GM18498 (cell line): Measurements from ENCODE around the gene WDR5B.

Source experiments
- ATAC-seq: cut with Tn5 transposase; IDR thresholded peaks from one replicate; pipeline ENCODE4 v1.9.1; 2021; ENCODE audit warnings: mild to moderate bottlenecking, moderate library complexity; ENCODE audit not compliant: unreplicated experiment

The WDR5B gene

DNA sequence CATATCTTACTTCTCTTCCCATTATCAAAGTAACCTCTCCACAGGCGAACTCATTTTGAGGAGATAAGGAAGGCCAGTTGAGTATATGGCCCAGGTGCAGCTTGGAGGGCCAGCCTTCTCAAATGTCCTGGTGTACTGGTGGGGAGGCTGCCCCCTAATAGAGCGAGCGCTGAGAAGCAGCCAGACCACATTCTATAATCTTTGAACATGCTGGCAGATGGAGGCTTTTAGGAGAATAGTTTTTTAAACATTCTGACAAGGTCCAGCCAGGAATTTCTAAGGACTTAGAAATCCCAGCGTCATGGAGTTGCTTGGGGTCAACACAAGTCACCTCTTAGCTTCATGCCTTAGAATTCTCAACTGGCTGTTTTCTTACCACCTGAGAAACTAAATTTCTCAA, 5.8 kb downstream of the WDR5B start:
- no peak for ATAC-seq

DNA sequence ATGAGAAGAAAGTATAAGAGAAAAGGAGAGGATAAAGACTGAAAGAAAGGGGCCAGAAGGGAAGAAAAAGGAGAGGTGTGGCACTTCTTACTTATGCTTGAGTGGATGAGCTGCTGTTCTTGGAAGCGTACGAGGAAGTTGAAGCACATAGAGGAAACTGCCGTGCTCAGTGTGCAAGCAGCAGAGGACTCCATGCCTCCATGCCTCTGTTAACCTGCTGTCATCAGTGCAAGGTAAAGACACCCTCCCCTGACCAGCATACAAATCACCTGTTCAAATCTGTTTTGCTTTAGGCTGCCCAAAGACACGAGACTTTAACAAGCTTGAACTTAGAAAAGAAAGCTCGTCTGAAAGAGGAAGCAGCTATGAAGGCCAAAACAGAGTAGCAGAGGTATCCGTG, 6.4 kb downstream of the WDR5B start:
- ATAC-seq, result no peak

DNA sequence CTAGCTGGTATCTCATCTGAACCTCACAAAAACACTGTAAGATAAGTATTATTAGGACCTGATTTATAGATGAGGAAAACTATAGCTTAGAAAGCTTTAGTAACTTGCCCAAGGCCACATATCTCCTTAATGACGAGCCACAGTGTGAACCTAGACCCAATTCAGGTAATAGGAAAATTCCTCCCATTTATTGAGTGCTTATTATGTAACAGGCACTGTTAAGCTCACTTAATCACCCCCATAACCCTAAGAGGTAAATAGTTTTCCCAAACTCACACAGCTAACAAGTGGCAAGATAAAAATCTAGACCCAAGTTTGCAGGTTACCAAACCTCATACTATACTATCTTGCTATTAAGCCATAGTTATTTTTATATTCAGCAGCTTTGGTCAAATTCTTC, 7.9 kb downstream of the WDR5B start:
- ATAC-seq, result no peak

DNA sequence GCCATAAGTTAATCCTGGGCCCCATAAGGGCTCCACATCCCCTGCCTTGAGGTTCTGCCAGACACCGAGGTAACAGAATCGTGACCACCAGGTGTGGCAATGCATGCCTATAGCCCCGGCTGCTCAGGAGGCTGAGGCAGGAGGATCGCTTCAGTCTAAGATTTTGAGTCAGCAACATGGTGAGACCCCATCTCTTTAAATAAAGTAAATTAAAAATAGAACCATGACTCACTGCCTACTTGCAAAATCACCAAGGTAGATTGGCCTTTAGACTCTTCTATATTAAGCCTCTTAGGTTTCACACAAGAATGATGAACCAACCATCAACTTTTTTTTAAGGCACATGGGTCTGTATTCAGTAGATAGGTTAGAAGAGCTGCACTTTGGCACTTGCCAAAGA, 9.7 kb downstream of the WDR5B start:
- ATAC-seq, result no peak

DNA sequence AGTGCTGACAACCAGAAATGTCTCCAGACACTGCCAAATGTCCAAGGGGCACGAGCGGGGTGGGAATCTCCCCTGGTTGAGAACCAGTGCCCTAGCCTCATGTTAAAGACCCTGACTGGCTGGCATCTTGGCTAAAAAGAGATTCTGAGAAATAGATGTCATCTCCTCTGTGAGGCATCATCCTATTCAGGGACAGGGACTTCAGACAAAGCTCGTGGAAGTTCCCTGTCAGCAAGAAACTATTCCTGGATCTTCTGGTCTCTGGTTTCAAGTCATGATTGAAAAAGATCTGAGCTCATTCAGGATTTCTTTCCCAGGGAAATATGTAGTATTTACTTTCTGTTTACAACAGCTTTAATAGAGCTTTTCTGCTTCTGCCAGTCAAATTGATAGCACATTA, 10.8 kb downstream of the WDR5B start:
- no peak for ATAC-seq

DNA sequence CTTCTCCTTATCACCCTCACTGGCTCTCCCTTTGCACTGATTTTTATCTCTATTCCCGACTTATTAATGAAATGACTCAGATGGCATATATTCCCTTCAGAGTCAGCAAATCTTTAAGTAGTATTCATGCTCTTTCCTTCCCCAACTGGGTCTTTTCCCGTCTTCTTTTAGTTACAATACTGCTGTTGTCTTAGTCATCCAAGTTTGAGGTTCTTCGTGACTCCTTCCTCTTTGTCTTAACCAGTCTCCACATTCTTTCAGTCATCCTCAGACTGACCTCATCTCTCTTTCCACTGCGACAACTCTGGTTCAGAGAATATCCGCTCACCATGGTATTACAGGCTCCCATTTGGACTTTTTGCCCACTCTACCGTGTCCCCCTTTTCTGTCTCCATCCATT, 12.4 kb downstream of the WDR5B start:
- ATAC-seq, result no peak

DNA sequence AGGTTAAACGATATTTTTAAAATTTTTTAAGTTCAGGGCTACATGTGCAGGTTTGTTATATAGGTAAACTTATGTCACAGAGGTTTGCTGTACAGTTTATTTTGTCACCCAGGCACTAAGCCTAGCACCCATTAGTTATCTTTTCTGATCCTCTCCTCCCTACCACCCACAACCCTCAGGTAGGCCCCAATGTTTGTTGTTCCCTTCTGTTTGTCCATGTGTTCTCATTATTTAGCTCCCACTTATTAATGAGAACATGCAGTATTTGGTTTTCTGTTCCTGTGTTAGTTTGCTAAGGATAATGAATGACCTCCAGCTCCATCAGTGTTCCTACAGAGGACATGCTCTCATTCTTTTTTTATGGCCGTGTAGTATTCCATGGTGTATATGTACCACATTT, 16.9 kb downstream of the WDR5B start:
- ATAC-seq, result no peak

DNA sequence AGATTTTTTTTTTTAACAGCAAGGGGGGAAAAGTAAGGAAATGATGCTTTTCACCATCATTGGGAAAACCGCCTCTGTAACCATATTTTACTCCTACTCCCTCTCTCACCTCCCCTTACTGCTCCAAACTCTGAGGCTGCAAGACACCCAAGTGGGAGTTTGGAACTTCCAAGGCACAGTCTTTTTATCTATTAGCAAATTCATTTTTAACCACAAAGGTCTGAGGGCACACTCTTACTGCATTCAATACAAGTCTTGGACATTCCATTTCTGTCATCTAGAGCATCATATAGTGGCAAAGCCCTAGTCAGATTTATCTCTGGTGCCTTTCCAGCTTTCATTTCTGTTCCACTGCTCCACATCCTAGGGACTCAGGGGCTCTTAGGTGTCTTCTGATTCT, 18.7 kb downstream of the WDR5B start:
- no peak for ATAC-seq

DNA sequence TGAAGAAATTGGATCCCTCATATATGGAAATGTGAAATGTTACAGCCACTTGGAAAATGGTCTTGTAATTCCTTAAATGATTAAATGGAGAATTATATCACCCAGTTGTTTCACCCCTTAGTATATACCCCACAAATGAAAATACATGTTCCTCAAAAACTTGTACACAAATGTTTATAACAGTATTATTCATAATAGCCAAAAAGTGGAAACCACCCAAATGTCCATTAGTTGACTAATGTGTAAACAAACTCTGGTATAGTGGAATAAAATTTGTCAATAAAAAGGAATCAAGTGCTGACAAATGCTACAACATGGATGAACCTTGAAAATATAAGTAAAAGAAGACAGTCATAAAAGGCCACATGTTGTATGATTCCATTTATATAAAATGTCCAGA, 19.4 kb downstream of the WDR5B start:
- no peak for ATAC-seq

DNA sequence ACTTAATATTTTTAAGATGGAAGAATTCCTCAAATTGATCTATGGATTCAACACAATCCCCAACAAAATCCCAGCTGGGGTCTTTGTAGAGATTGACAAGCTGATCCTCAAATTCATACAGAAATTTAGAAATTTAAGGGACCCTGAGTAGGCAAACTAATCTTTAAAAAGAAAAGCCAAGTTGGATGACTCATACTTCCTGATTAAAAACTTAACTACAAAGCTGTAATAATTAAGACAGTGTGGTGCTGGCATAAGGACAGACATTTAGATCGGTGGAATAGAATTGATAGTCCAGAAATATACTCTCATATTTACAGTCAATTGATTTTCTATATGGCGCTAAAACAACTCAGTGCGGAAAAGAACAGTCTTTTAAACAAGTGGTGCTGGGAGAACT, 20.3 kb downstream of the WDR5B start:
- no peak for ATAC-seq

DNA sequence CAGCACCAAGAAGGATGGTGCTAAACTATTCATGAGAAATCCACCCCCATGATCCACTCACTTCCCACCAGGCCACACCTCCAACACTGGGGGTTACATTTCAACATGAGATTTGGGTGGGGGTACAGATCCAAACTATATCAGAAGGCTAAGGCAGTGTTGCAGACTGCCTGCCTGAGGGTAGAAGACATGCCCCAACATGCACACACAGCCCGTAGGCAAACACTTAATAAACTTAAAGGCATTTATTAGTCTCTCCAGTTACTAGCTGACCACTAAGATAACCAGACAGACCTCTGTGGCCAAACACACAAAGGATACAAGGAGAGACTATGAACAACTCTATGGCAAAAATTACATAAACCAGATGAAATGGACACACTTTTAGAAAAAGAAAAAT, 21.7 kb downstream of the WDR5B start:
- no peak for ATAC-seq

DNA sequence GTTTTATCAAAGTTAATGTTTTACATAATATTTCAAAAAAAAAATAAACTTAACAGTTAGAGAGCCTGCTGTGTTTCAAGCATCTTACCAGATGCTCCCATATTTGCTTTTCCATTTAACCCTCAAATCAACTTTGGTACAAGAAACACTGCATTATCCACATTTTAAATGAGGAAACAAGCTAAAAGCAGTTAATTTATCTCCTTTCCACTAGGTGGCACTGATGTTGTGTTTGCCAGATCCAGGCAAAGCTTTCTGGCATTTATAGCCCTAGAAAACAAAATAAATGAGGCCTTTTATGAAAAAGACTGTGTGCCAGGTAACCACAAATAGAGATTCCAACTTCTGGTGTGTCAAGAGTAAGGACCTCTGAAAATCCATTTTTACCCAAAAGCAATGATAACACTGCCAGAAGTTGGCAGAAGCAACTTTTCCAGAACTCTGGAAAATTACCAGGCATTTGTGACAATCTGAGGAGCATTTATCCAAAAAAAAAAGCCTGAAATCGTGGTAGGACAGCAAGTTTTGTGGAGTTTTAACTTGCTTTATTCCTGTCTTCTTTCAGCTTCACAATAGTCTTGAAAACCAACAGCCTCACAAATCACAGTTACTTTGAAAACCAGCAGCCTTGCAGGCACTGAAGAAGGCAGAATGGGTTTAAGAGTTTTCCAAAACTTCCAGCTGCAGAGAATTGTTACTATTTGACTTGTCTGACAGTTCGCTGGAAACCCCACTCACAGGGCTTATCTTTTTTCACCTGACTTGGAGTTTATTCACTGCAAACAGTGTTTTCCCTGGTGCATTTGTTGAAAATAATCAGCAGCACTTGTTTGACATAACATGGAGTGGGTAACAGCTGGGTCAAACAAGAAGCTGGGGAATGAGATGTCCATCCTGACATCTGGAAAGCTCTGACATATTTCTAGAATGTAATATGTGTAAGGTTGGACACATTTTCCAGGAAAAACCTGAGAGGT, 22.7 kb downstream of the WDR5B start:
- no peak for ATAC-seq

DNA sequence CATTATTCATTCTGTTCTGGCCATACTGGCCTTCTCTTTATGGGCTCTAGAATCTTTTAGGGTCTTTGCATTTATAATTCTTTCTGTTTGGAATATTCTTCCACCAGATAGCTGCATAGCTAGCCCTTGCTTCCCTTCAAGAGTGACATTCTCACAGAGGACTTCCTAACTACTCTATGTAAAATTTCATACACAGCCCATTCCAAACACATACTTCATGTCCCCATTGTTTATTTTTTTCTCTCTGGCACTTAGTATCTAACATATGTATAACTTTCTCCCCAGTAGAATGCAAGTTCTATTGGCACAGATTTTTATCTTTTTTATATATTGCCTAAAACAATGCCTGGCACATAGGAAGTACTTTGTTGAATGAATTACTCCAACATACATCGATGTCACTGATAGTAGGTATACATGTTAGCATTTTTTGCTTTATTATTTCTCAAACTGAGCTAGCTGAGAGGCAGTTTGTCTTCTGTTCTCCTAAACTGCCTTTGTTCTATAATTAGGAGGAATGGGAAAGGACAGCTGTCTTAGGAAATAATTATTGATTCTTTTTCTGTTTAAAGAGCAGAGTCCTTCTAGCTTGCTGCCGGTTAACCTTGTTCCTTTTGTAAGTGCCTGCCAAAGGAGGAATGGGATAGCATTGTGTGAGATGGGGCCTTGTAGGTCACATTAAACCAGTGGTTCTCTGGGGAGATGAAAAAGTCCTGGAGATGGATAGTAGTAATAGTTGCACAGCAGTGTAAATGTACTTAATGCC, 24.0 kb downstream of the WDR5B start:
- ATAC-seq, result no peak

DNA sequence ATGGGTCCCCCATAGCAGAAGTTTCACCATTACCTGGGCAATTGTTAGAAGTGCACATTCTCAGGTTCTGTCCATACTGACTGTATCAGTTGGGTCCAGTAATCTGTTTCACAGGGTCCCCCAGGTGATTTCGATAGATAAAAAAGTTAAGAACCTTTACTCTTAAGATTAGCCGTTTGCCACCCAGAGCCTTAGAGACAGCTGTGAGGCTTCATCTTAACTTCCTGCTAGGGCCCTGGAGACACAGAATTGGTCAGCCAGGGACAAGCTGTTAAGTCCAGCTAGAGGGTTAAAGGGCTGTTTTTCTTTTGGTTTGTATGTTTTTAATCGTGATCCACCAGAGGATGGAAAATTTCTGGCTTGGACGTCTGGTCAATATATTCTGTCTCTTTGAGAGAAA, 25.2 kb downstream of the WDR5B start:
- no peak for ATAC-seq

DNA sequence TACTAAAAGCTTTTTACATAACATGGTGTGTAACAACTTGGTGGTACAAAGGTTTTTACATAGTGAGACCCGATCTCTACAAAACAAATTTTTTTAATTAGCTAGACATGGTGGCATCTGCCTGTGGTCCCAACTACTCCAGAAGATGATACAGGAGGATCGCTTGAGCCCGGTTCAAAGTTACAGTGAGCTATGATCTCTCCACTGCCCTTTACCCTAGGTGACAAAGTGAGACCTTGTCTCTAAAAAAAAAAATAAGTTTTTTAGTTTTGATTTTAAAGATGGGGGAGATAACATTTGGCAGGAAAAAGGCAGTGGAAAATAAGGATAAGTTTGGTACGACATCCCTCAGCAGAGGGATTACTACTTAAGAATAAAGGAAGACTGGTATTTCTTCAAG, 26.0 kb downstream of the WDR5B start:
- ATAC-seq, result no peak

DNA sequence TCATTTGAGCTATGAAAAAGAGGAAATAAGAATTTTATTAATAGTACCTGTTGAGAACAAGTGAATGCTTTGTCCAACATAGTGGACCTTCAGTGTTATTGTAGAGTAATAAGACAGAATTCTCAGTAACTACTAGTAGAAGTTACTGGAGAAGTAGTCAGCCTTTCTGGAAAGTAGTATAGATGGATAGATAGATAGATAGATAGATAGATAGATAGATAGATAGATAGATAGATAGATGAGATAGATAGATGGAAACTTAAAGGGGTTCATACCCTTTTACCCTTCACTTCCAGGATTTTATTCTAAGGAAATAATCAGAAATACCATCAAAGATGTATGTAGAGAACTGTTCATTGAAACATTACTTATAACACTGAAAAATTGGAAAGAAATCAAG, 26.7 kb downstream of the WDR5B start:
- no peak for ATAC-seq

DNA sequence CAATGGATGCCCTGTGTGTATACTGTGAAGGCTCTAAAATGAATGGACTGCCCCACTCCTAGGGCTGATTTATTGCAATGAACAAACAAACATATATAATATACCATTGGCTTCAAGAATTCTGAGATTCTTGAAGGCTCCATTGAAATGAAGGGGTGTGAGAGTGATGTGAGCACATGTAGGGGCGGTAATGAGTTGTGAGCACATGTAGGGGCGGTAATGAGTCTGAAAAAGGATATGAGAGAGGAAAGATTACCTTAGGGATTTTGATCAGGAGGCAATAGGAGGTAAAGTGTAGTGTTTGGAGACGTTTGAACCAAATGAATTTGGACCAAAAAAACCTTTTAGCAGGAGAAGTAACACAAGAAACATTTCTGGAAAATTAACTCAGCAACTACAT, 28.2 kb downstream of the WDR5B start:
- ATAC-seq, result no peak

DNA sequence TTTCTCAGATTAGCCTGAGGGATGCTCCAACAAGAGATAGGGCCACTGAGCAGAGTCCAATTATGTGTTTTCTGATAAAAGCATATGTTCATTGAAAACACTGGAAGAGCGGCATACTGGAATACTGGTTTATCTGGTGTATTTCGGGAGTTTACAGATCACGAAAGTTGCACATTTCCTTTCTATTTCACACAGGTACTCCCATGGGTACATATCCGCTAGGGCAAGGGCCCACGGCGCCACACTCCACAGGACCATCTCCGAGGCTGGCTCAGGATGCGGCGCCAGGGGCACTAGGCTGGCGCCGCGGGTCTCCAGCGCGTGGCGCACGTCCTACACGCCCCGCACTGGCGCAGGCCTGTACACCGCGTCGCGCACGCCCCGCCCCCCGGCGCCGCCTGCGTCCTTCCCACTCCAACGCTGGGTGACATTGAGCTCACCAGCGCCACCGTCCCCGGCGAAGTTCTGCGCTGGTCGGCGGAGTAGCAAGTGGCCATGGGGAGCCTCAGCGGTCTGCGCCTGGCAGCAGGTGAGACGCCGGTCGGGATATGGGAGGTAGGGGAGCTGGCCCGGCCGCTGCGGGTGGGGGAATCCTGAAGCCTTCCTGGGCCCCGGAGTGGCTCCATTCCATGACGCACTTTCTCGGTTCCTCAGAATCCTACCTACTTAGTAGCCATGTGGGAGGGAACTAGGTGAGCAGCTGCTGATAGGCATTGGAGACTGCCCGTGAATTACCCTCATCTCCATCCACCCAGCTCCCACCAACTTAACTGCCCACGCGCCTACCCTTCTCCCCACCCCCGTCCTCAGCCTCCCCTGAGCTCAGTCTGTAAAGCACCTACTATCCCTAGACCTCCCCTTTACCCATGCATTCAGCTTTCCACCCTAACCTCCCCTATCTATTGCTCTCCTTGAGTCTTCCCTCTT, 31.8 kb downstream of the WDR5B start, which contains the start of gene FAM162A:
FAM162A (plus strand) TSS at position 412 of the 927 bp plus-strand sequence; CDS start at position 496, 84 bp downstream.
- ATAC-seq, result peak; percentile 95

DNA sequence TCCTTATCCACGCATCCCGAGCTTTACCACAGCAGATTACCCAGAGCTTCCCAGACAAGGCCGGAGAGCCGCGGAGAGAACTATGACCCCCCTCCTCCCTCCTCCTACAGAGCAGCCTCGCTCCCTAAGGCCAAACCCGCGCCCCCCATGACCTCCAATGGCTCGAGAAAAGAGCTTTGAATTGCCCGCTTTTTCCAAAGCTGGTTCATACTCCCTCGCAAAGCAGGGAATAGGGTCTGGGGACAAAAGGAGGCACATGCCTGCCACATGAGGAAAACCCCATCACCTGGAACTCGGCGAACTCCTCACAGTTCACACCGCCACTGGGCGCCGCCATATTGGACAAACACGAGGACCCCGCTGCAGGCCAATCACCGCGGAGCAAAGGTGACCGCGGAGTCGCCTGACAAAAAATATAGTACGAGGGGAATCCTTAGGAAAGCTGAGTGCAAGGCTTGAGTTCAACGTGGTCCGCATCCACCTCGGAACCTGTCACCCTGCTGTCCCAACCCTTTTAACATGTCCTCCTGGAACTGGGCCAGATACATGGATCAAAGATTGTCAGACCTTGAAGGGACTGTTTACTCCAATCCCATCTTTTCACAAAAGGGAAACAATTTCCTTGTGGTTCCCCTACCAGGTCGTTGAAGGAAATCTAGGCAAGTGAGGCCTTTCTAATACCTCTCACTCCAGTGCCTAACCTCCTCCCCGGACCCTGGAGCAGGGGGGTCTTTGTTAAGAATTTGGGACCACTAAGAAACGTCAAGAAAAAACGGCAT, 32.8 kb downstream of the WDR5B start, which contains the start of gene MIX23:
MIX23 (minus strand) TSS at position 344 of the 779 bp plus-strand sequence; CDS start at position 337, 7 bp downstream.
- peak; percentile 40 for ATAC-seq

DNA sequence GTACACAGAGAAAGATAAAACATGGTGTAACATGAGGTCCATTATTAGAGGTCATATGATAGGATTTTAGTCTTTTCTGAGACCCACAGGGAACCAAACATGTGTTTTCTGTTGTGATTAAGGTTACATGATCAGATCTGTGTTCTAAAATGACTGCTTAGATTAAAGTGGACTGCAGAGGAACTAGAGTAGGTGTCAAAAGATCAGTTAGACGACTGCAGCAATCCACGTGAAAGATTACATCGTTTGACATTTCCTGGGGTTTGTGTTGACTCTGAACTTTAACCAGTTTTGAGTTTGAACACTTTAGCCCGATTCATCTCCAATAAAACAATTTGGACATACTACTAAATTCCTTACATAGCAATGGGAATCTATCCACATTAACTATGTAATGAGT, 37.9 kb downstream of the WDR5B start:
- ATAC-seq, result no peak
